IMR-90 (cell line): ENCODE data around the gene QDPR. TPM values are rescaled to one million over a fixed set of nuclear protein-coding genes. Genes with fewer than 3 reads are reported as not detected.

Source experiments
- ATAC-seq: fragments of 200-7000 bp; cut with Tn5 transposase; 2 replicates; pipeline ENCODE4 v1.9.1; 2020; ENCODE audit warnings: low read depth, mild to moderate bottlenecking, moderate library complexity
- BruUV-seq: library from RNA; stranded (reverse); fragments of 400-500 nt; replicated peaks from 2 replicates; lab custom pipeline; 2021; lab: Mats Ljungman, UMichigan
- CTCF ChIA-PET: fragments of 300-600 bp; formaldehyde crosslinking; extraction: SDS; loops from one replicate; lab custom pipeline; 2021; ENCODE audit warnings: antibody characterized with exemption; lab: Yijun Ruan, JAX
- POLR2A ChIA-PET: fragments of 300-600 bp; sonication (Branson Sonifier 250); formaldehyde crosslinking; loops from one replicate; lab custom pipeline; 2022; ENCODE audit warnings: antibody characterized with exemption; ENCODE audit not compliant: unreplicated experiment; lab: Charles Lee
- DNase-seq: peaks from one replicate; pipeline ENCODE4 v3.0.0; 2013
- H2AFZ ChIP-seq: replicated peaks from 2 replicates; pipeline ENCODE3; 2013; ENCODE audit warnings: low read length, mild to moderate bottlenecking; ENCODE audit not compliant: poor library complexity
- H2AK5ac ChIP-seq: 2 replicates; pipeline ENCODE4 v1.6.1; 2013; ENCODE audit warnings: low read depth, low read length, inconsistent platforms
- H2AK9ac ChIP-seq: replicated peaks from 2 replicates; pipeline ENCODE3; 2013; ENCODE audit warnings: mild to moderate bottlenecking, low read depth, low read length, moderate library complexity; ENCODE audit not compliant: poor library complexity
- H2BK120ac ChIP-seq: 2 replicates; pipeline ENCODE4 v1.6.1; 2013; ENCODE audit warnings: low read depth, low read length, inconsistent platforms
- H2BK15ac ChIP-seq: 3 replicates; pipeline ENCODE4 v1.6.1; 2013; ENCODE audit warnings: low read depth, low read length, inconsistent platforms
- H2BK20ac ChIP-seq: 2 replicates; pipeline ENCODE4 v1.6.1; 2013; ENCODE audit warnings: low read depth, mild to moderate bottlenecking, inconsistent platforms, low read length, moderate library complexity
- H2BK5ac ChIP-seq: 2 replicates; pipeline ENCODE4 v1.6.1; 2013; ENCODE audit warnings: mild to moderate bottlenecking, low read depth, low read length, inconsistent platforms; ENCODE audit not compliant: poor library complexity, severe bottlenecking
- H3K14ac ChIP-seq: replicated peaks from 2 replicates; pipeline ENCODE4 v1.6.1; 2013; ENCODE audit warnings: low read depth, low read length, inconsistent platforms
- H3K18ac ChIP-seq: 2 replicates; pipeline ENCODE4 v1.6.1; 2013; ENCODE audit warnings: low read depth, low read length, control low read depth
- H3K23ac ChIP-seq: 2 replicates; pipeline ENCODE4 v1.6.1; 2013; ENCODE audit warnings: low read depth, low read length, inconsistent platforms
- H3K27ac ChIP-seq: 2 replicates; pipeline ENCODE4 v1.5.1; 2013; ENCODE audit warnings: mild to moderate bottlenecking, control low read depth, low read length; ENCODE audit not compliant: insufficient read depth
- H3K27me3 ChIP-seq: 2 replicates; pipeline ENCODE4 v1.6.1; 2013; ENCODE audit warnings: low read length; ENCODE audit not compliant: control insufficient read depth, insufficient read depth
- H3K36me3 ChIP-seq: 2 replicates; pipeline ENCODE4 v1.6.1; 2013; ENCODE audit warnings: low read length, mixed read lengths; ENCODE audit not compliant: control insufficient read depth, insufficient read depth
- H3K4ac ChIP-seq: 2 replicates; pipeline ENCODE4 v1.6.1; 2013; ENCODE audit warnings: low read depth, low read length, inconsistent platforms
- H3K4me1 ChIP-seq: 2 replicates; pipeline ENCODE4 v1.6.1; 2013; ENCODE audit warnings: low read length, mixed read lengths; ENCODE audit not compliant: control insufficient read depth, insufficient read depth
- H3K4me2 ChIP-seq: 2 replicates; pipeline ENCODE4 v1.6.1; 2013; ENCODE audit warnings: low read depth, mild to moderate bottlenecking, control low read depth, low read length, moderate library complexity
- H3K4me3 ChIP-seq: 2 replicates; pipeline ENCODE4 v1.5.1; 2013; ENCODE audit warnings: low read depth, mild to moderate bottlenecking, control low read depth, low read length, moderate library complexity; ENCODE audit not compliant: insufficient read depth
- H3K56ac ChIP-seq: 2 replicates; pipeline ENCODE4 v1.6.1; 2013; ENCODE audit warnings: low read length, inconsistent platforms; ENCODE audit not compliant: insufficient read depth; ENCODE audit errors: extremely low read depth
- H3K79me1 ChIP-seq, 2 experiments: 2 replicates each; pipeline ENCODE4 v1.6.1; 2013; ENCODE audit warnings: low read length in 2 of 2, inconsistent platforms in 1 of 2, low read depth in 1 of 2
- H3K9ac ChIP-seq: 2 replicates; pipeline ENCODE4 v1.6.1; 2013; ENCODE audit warnings: low read depth, low read length, control low read depth
- H3K9me1 ChIP-seq: 2 replicates; pipeline ENCODE4 v1.6.1; 2013; ENCODE audit warnings: low read length, inconsistent platforms; ENCODE audit not compliant: insufficient read depth
- H3K9me3 ChIP-seq: 2 replicates; pipeline ENCODE4 v1.6.1; 2013; ENCODE audit warnings: low read length; ENCODE audit not compliant: control insufficient read depth, insufficient read depth
- H4K20me1 ChIP-seq: 2 replicates; pipeline ENCODE4 v1.6.1; 2013; ENCODE audit warnings: low read length, inconsistent platforms; ENCODE audit not compliant: insufficient read depth
- H4K5ac ChIP-seq: 2 replicates; pipeline ENCODE4 v1.6.1; 2013; ENCODE audit warnings: mild to moderate bottlenecking, low read depth, low read length, control low read depth
- H4K8ac ChIP-seq, 2 experiments: 2 replicates each; pipeline ENCODE4 v1.6.1; 2013; ENCODE audit warnings: low read depth in 2 of 2, low read length in 2 of 2, control low read depth in 1 of 2, inconsistent platforms in 1 of 2
- H4K91ac ChIP-seq: 2 replicates; pipeline ENCODE4 v1.6.1; 2013; ENCODE audit warnings: low read depth, low read length, inconsistent platforms; ENCODE audit not compliant: insufficient read depth
- BHLHE40 ChIP-seq: fragments of 150-350 bp; IDR thresholded peaks from 2 replicates; pipeline ENCODE4 v1.6.1; 2016; ENCODE audit warnings: mild to moderate bottlenecking, low read depth, low read length
- CEBPB ChIP-seq: IDR thresholded peaks from 2 replicates; pipeline ENCODE4 v1.6.1; 2012; ENCODE audit warnings: low read depth, low read length, improper control_type of control experiment
- CHD1 ChIP-seq: IDR thresholded peaks from 2 replicates; pipeline ENCODE4 v1.6.1; 2012; ENCODE audit warnings: low read depth, low read length, improper control_type of control experiment
- FOS ChIP-seq: fragments of 150-350 bp; IDR thresholded peaks from 2 replicates; pipeline ENCODE4 v1.6.1; 2016; ENCODE audit warnings: low read depth, low read length
- MAFK ChIP-seq: IDR thresholded peaks from 2 replicates; pipeline ENCODE4 v1.6.1; 2012; ENCODE audit warnings: low read depth, low read length, improper control_type of control experiment
- MAZ ChIP-seq: IDR thresholded peaks from 2 replicates; pipeline ENCODE4 v1.6.1; 2012; ENCODE audit warnings: low read depth, mild to moderate bottlenecking, low read length, improper control_type of control experiment, moderate library complexity, borderline replicate concordance
- MXI1 ChIP-seq: IDR thresholded peaks from 2 replicates; pipeline ENCODE4 v1.6.1; 2012; ENCODE audit warnings: low read depth, mild to moderate bottlenecking, low read length, moderate library complexity, borderline replicate concordance
- NFE2L2 ChIP-seq: fragments of 150-350 bp; IDR thresholded peaks from 2 replicates; pipeline ENCODE4 v1.6.1; 2016; ENCODE audit warnings: low read depth, mild to moderate bottlenecking, low read length
- POLR2A ChIP-seq: IDR thresholded peaks from 2 replicates; pipeline ENCODE4 v1.6.1; 2012; ENCODE audit warnings: mild to moderate bottlenecking, low read depth, low read length
- RAD21 ChIP-seq: IDR thresholded peaks from 2 replicates; pipeline ENCODE4 v1.6.1; 2012; ENCODE audit warnings: low read length, improper control_type of control experiment
- RCOR1 ChIP-seq: IDR thresholded peaks from 2 replicates; pipeline ENCODE4 v1.6.1; 2012; ENCODE audit warnings: mild to moderate bottlenecking, low read length, improper control_type of control experiment; ENCODE audit not compliant: insufficient replicate concordance
- RFX5 ChIP-seq: IDR thresholded peaks from 2 replicates; pipeline ENCODE4 v1.8.0; 2012; ENCODE audit warnings: low read depth, mild to moderate bottlenecking, low read length, moderate library complexity
- SMC3 ChIP-seq: fragments of 150-350 bp; IDR thresholded peaks from 2 replicates; pipeline ENCODE4 v1.6.1; 2016; ENCODE audit warnings: low read depth, mild to moderate bottlenecking, antibody characterized with exemption, low read length, moderate library complexity
- WGBS, 2 experiments: methylation state at CpG; one replicate each; pipeline versions ENCODE4 v1.1.5 to v1.1.7; 2013; ENCODE audit warnings: missing lambda C conversion rate in 2 of 2; ENCODE audit not compliant: insufficient read length in 1 of 2; ENCODE audit errors: extremely low coverage in 2 of 2; 5-methylcytosine and 5-hydroxymethylcytosine counted together
- dilution Hi-C: fragments of 300-500 bp; cut with HindIII; formaldehyde crosslinking; loops from one replicate; pipeline ENCODE4 v1.14.3; 2018; ENCODE audit warnings: low sequenced_read_pairs; ENCODE audit not compliant: unreplicated experiment
- in situ Hi-C: fragments of 300-500 bp; cut with MboI; formaldehyde crosslinking; loops from 3 replicates; pipeline ENCODE4 v1.14.3; 2019; ENCODE audit warnings: low sequenced_read_pairs, inconsistent platforms, mixed read lengths
- intact Hi-C: fragments of 100-400 bp; cut with micrococcal nuclease; formaldehyde crosslinking; loops from 2 replicates; pipeline ENCODE4 v1.10.0; 2022
- polyA plus RNA-seq, 3 experiments: library from polyadenylated mRNA; depleted of rRNA; stranded (reverse); fragments of >200 nt; gene quantifications; 2 replicates each; pipeline ENCODE4 v1.2.3, GENCODE V29; 2012; ENCODE audit warnings: low replicate concordance in 1 of 3
- total RNA-seq: library from RNA; depleted of rRNA; stranded (reverse); fragments of >200 nt; gene quantifications from 2 replicates; pipeline ENCODE4 v1.2.3, GENCODE V29; 2012
- TF ChIP-seq, protein P1 (sequence below): conservative IDR thresholded peaks from 2 replicates; pipeline ENCODE4 v1.5.1; 2012; ENCODE audit warnings: mild to moderate bottlenecking, low read depth, low read length, improper control_type of control experiment
- TF ChIP-seq, protein P2 (sequence below): fragments of 150-350 bp; IDR thresholded peaks from 2 replicates; pipeline ENCODE4 v1.6.1; 2016; ENCODE audit warnings: low read depth, mild to moderate bottlenecking, low read length, moderate library complexity, borderline replicate concordance
- TF ChIP-seq, protein P3 (sequence below): fragments of 150-350 bp; IDR thresholded peaks from 2 replicates; pipeline ENCODE4 v1.6.1; 2017; ENCODE audit warnings: mild to moderate bottlenecking, antibody characterized with exemption, low read length, low read depth

QDPR gene
- total and polyA plus RNA-seq, 2 of the 4 experiments (the other 2 are of a cell fraction) = 10.4 to 31.1 TPM

DNA sequence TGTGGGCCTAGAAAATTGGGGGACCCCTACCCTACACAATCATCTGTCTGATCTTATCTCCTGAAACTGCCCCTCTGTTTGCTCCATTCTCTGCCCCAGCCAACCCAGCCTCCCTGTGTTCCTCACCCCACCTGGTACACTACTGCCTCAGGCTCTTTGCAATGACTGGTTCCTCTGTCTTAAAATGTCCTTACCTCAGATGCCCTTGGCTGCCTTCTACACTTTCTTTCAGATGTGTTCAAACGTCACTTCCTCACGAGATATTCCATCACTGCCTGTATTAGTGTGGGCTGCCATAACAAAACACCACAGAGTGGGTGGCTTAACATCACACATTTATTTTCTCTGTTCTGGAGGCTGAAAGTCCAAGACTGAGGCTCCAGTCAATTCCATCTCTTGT, 29.2 kb downstream of the QDPR start:
- H4K20me1 ChIP-seq = no peaks in the 10 kb centered on the region
- BruUV-seq = no TSS peak
- no peaks in the 10 kb centered on the region for H3K9me1 ChIP-seq
- no CpG with 5 or more reads among the region's 2 CpGs for WGBS, 2 experiments
- H3K56ac ChIP-seq = no peak overlapping the region
- no peak overlapping the region for H4K8ac ChIP-seq
- H2BK20ac ChIP-seq = no peak overlapping the region
- DNase-seq (no peak), ATAC-seq (no peak)
- no peak overlapping the region for H2BK120ac ChIP-seq
- H3K4me2 ChIP-seq = no peak overlapping the region
- H3K9me3 ChIP-seq = peaks cover 4% of the 10 kb centered on the region
- intact Hi-C loops = no loop called here
- H3K23ac ChIP-seq = no peak overlapping the region
- no peak overlapping the region for H3K4ac ChIP-seq
- no peak for TF ChIP-seq FOS
- TF ChIP-seq MXI1 = no peak
- no peak for TF ChIP-seq CEBPB
- TF ChIP-seq, protein P1, sequence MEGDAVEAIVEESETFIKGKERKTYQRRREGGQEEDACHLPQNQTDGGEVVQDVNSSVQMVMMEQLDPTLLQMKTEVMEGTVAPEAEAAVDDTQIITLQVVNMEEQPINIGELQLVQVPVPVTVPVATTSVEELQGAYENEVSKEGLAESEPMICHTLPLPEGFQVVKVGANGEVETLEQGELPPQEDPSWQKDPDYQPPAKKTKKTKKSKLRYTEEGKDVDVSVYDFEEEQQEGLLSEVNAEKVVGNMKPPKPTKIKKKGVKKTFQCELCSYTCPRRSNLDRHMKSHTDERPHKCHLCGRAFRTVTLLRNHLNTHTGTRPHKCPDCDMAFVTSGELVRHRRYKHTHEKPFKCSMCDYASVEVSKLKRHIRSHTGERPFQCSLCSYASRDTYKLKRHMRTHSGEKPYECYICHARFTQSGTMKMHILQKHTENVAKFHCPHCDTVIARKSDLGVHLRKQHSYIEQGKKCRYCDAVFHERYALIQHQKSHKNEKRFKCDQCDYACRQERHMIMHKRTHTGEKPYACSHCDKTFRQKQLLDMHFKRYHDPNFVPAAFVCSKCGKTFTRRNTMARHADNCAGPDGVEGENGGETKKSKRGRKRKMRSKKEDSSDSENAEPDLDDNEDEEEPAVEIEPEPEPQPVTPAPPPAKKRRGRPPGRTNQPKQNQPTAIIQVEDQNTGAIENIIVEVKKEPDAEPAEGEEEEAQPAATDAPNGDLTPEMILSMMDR = no peak
- TF ChIP-seq MAZ = no peak
- no peak for TF ChIP-seq RAD21
- TF ChIP-seq POLR2A = no peak
- no peak for TF ChIP-seq NFE2L2
- TF ChIP-seq, protein P2, sequence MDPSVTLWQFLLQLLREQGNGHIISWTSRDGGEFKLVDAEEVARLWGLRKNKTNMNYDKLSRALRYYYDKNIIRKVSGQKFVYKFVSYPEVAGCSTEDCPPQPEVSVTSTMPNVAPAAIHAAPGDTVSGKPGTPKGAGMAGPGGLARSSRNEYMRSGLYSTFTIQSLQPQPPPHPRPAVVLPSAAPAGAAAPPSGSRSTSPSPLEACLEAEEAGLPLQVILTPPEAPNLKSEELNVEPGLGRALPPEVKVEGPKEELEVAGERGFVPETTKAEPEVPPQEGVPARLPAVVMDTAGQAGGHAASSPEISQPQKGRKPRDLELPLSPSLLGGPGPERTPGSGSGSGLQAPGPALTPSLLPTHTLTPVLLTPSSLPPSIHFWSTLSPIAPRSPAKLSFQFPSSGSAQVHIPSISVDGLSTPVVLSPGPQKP = no peak
- TF ChIP-seq MAFK = no peak
- no peak for TF ChIP-seq BHLHE40
- TF ChIP-seq RCOR1 = no peak
- TF ChIP-seq, protein P3, sequence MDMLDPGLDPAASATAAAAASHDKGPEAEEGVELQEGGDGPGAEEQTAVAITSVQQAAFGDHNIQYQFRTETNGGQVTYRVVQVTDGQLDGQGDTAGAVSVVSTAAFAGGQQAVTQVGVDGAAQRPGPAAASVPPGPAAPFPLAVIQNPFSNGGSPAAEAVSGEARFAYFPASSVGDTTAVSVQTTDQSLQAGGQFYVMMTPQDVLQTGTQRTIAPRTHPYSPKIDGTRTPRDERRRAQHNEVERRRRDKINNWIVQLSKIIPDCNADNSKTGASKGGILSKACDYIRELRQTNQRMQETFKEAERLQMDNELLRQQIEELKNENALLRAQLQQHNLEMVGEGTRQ = no peak
- no peak for TF ChIP-seq SMC3
- TF ChIP-seq RFX5 = no peak
- no peak for TF ChIP-seq CHD1
- no peak overlapping the region for H4K5ac ChIP-seq
- H3K9ac ChIP-seq = no peak overlapping the region
- H3K18ac ChIP-seq = no peak overlapping the region
- no peak overlapping the region for H2AFZ ChIP-seq
- H3K4me3 ChIP-seq = no peak overlapping the region
- dilution Hi-C loops = no loop called here
- no peaks in the 10 kb centered on the region for H3K79me1 ChIP-seq
- in situ Hi-C loops = no loop called here
- H2AK9ac ChIP-seq = no peak overlapping the region
- H3K4me1 ChIP-seq = no peaks in the 10 kb centered on the region
- no peak overlapping the region for H2AK5ac ChIP-seq
- no peak overlapping the region for H3K27ac ChIP-seq
- no peak overlapping the region for H2BK5ac ChIP-seq
- ChIA-PET CTCF (no interaction called here), POLR2A (no interaction called here)
- H3K27me3 ChIP-seq = no peaks in the 10 kb centered on the region
- H3K14ac ChIP-seq = no peak overlapping the region
- H3K36me3 ChIP-seq = peaks cover 2% of the 10 kb centered on the region
- H2BK15ac ChIP-seq = no peak overlapping the region
- no peak overlapping the region for H4K91ac ChIP-seq
